ENCODE measurements around the gene HARS1. TPM values are rescaled to one million over a fixed set of nuclear protein-coding genes. Genes with fewer than 3 reads are reported as not detected.

Gene HARS1
- total RNA-seq, 2 donors from 2014 or later = 41.0 to 66.1 TPM

GRCh38 chr5:140632366-140633020 is 58.7 kb downstream of the HARS1 start:
- Histone ChIP-seq H3K9me3 (no peaks in the 10 kb centered on the region), H3K4me3 (peak overlapping the region; percentile 47), H3K27ac (peak overlapping the region; percentile 69), H3K36me3 (no peaks in the 10 kb centered on the region), H3K27me3 (no peaks in the 10 kb centered on the region), H3K9ac (ENCODE audit: low read depth in 2 of 2, low read length in 2 of 2) (peak overlapping the region; percentile 77 to 91), H3K4me1 (peaks cover 4% of the 10 kb centered on the region)
- intact Hi-C loops (cut with DNase I) = loop anchor here (5.0 kb wide), 1 partner anchor 65 kb away; no protein-coding TSS in a partner anchor
- DNase-seq = peak; percentile 70
- no peak for TF ChIP-seq CTCF (IDR thresholded peaks at IDR 0.05)

- Histone ChIP-seq H3K36me3 (no peaks in the 10 kb centered on the region), H3K27me3 (no peaks in the 10 kb centered on the region), H3K27ac (peak overlapping the region; percentile 69), H3K9ac (ENCODE audit: low read depth in 2 of 2, low read length in 2 of 2) (peak overlapping the region; percentile 77 to 91), H3K9me3 (no peaks in the 10 kb centered on the region), H3K4me3 (peak overlapping the region; percentile 47), H3K4me1 (peaks cover 4% of the 10 kb centered on the region)
- TF ChIP-seq CTCF (IDR thresholded peaks at IDR 0.05) = no peak
- peak; percentile 48 for DNase-seq
- intact Hi-C loops (cut with DNase I) = loop anchor here (5.0 kb wide), 1 partner anchor 65 kb away; no protein-coding TSS in a partner anchor
Observed at GRCh38 chr5:140631831-140632365, 59.3 kb downstream of the HARS1 start.

GRCh38 chr5:140631036-140631417 is 60.1 kb downstream of the HARS1 start:
- peaks cover 4% of the 10 kb centered on the region for H3K4me1 ChIP-seq
- peak overlapping the region; percentile 69 for H3K27ac ChIP-seq
- no peaks in the 10 kb centered on the region for H3K36me3 ChIP-seq
- no peaks in the 10 kb centered on the region for H3K9me3 ChIP-seq
- DNase-seq = no peak
- no peak overlapping the region for H3K4me3 ChIP-seq
- H3K9ac ChIP-seq (ENCODE audit: low read depth in 2 of 2, low read length in 2 of 2) = peak overlapping the region; percentile 30 to 91
- H3K27me3 ChIP-seq = no peaks in the 10 kb centered on the region
- intact Hi-C loops (cut with DNase I) = loop anchor here (5.0 kb wide), 1 partner anchor 64 kb away; no protein-coding TSS in a partner anchor
- TF ChIP-seq CTCF (IDR thresholded peaks at IDR 0.05) = no peak

GRCh38 chr5:140630292-140631035 is 60.7 kb downstream of the HARS1 start:
- Histone ChIP-seq H3K9ac (ENCODE audit: low read depth in 2 of 2, low read length in 2 of 2) (peak overlapping the region; percentile 30 to 91), H3K9me3 (no peaks in the 10 kb centered on the region), H3K4me1 (peaks cover 4% of the 10 kb centered on the region), H3K4me3 (no peak overlapping the region), H3K27ac (peak overlapping the region; percentile 69), H3K36me3 (no peaks in the 10 kb centered on the region), H3K27me3 (no peaks in the 10 kb centered on the region)
- intact Hi-C loops (cut with DNase I) = loop anchor here (5.0 kb wide), 1 partner anchor 63 kb away; no protein-coding TSS in a partner anchor
- TF ChIP-seq CTCF (IDR thresholded peaks at IDR 0.05) = no peak
- no peak for DNase-seq

DNA sequence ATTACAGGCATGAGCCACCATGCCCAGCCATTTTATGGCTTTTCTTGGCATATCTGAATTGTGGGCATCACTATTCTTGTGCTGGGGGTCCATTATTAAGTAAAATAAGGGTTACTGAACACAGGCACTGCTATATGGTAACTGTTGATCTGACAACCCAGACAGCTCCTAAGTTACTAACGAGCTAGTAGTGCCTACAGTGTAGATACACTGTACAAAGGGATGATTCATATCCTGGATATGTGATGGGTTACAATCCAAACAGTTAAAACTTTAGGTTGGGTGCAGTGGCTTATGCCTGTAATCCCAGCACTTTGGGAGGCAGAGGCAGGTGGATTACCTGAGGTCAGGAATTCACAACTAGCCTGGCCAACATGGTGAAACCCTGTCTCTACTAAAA is 62.5 kb downstream of the HARS1 start:
- Histone ChIP-seq H3K9me3 (no peaks in the 10 kb centered on the region), H3K4me3 (no peak overlapping the region), H3K36me3 (no peaks in the 10 kb centered on the region), H3K27ac (no peak overlapping the region), H3K27me3 (no peaks in the 10 kb centered on the region), H3K9ac (ENCODE audit: low read depth in 2 of 2, low read length in 2 of 2) (no peak overlapping the region), H3K4me1 (peaks cover 4% of the 10 kb centered on the region)
- TF ChIP-seq CTCF (IDR thresholded peaks at IDR 0.05) = no peak
- intact Hi-C loops (cut with DNase I) = no loop called here
- DNase-seq = no peak

Data from colonic mucosa (tissue), 4 donors.